Measurements from ENCODE around the gene CLASP1.
A peak's percentile ranks its signal among the peaks of the same experiment; 100 is the strongest.

The CLASP1 gene

GRCh38 chr2:121534007-121534406, 115.3 kb downstream of the CLASP1 start:
- DNase-seq: no peak

GRCh38 chr2:121532894-121533293, 116.4 kb downstream of the CLASP1 start:
- DNase-seq: no peak

DNA sequence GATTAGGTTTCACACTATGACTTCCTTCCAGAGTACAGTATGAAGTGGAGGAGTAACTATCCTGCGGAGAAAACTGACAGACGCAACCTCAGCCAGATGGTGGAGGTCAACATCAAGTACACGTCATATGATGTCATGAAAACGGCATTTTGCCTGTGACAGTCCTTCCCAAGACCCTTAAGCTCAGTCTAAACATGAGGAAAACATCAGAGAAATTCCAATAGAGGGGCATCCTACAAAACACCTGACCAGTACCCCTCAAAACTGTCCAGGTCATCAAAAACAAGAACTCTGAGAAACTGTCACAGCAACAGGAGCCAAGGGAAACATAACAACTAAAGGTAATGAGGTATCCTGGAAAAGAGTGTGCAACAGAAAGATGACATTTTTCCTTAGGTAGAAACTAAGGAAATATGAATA, 116.9 kb downstream of the CLASP1 start:
- DNase-seq: no peak

GRCh38 chr2:121530212-121530705, 119.0 kb downstream of the CLASP1 start:
- peak; percentile 87 for DNase-seq

DNA sequence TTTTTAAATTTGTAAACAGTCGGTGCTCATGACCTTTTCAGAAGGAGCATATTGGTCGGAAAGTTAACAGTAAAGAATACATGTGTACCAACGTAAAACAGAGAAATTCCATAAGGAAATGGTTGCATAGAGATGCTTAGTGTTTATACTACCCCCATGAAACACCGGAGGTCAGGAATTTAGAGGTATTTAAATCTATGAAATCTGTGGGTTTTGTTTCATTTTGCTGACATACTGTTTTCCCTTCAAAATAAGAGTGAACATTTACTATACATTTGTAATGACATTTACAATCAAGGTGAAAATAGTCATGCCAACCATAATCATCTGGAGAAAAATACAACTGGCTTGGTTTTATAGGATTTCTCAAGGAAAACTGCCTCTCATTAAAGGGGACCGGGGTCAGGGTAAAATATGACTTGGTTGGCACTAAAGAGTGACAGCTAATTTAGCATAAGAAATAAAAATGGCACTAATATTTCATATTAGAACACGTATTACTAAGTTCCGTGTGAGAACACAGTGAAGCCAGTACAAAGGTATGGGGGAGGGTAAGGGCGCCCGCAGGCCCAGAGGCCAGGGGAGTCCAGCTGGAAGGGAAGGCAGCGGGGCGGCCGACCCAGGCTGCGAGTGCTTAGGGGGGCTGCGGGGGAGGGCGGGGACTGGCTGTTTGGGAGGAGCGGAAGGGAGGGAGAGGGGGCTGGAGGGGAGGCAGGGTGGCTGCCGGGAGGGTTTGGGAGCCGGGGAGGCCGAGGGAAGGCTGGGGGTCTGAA, 119.6 kb downstream of the CLASP1 start:
- DNase-seq: peak; percentile 26

GRCh38 chr2:121527009-121527682, 122.1 kb downstream of the CLASP1 start:
- DNase-seq: peak; percentile 48

- DNase-seq: no peak
Observed at GRCh38 chr2:121524685-121525425, 124.4 kb downstream of the CLASP1 start.

GRCh38 chr2:121521359-121521758, 127.9 kb downstream of the CLASP1 start:
- no peak for DNase-seq

GRCh38 chr2:121520641-121520994, 128.6 kb downstream of the CLASP1 start:
- DNase-seq: no peak

DNA sequence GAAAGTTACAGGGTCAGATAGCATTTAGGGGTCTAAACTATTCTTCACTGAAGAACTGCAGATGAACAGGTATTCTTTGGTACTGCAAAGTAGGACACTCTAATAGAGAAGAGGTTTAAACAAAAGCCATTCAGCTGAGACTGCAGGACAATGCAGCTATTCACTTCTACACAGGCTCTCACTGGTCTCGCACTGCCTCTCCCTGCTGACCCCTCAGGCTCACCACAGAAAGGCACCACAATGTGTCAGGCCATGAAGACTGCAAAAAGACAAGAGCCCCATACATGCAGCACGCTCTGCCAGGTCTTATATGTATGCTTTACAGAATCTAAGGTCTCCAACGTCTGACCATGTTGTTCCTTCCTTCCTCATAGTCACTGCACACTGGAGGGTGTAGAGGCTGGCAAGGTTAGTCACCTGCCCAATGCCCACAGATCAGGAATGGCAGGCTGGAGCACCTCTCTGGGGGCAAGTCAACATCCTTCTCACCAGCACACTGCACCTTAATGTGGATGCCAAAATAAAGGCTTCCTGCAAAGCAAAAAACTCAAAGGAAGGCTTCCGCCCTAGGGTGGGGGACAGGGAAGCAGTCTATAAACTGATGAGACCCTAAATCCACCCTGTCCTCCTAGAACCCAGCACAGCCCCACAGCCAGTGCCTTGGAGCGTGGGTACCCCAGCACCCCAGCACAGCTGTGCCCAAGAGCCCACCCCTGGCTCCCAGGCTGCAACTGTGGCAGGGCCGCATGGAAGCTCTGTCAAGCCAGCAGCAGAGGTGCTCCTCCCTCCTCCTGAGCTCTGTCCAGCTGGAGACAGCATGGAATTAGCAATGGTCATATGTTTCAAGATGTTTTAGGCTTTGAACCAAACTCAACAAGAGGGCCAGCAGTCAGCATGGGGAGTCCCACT, 129.3 kb downstream of the CLASP1 start:
- no peak for DNase-seq

DNA sequence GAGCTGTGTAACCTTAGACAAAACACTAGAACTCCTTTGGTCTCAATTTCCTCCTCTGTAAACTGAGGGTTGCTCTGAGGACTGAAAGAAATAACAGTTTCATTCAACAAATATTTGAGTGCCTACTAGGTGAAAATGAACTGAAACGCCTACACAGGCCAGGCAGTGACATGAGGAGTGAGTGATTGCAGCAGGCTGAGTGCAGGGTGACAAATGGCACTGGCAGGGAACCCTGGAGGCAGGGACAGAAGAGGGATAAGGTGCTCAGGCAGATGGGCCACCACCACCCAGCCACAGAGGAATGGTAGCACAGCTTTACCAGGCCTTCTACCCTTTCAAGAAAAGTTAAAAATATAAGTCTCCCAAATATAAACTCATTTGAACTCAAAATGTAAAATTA, 130.1 kb downstream of the CLASP1 start:
- no peak for DNase-seq

DNA sequence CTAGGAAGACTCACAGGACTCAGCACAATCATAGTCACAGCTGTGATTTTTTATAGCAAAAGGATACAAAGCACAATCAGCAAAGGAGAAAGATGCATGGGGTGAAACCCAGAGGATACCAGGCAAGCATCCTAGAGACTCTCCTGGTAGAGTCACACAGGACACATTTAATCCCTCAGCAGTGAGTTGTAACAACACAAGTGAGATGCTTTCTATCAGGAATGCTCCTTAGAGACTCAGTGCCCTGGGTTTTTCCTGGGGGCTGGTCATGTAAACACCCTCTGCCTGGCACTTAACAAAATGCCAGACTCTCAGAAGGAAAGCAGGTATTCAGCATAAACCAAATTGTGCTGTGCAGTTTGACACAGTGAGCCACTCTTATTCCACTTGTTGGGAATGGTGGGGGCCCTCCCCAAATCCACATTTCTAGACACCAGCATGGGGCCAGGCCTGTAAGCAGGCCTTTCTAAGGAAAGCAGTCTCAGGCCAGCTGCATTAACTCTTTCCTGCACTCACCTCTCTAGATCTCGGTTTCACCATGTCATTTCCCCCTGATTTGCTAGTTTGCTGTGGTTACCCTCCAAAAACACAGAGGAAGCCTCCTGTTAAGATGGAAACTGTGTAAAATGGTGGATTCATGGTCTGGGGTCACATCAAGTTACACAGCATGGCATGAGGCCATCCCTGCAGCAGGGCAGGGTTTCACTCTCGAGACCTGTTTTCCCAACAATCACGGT, 135.5 kb downstream of the CLASP1 start:
- peak; percentile 13 for DNase-seq

- no peak for DNase-seq
Observed at GRCh38 chr2:121510857-121511256, 138.4 kb downstream of the CLASP1 start.

- DNase-seq: no peak
Observed at GRCh38 chr2:121506621-121507020, 142.6 kb downstream of the CLASP1 start.

DNA sequence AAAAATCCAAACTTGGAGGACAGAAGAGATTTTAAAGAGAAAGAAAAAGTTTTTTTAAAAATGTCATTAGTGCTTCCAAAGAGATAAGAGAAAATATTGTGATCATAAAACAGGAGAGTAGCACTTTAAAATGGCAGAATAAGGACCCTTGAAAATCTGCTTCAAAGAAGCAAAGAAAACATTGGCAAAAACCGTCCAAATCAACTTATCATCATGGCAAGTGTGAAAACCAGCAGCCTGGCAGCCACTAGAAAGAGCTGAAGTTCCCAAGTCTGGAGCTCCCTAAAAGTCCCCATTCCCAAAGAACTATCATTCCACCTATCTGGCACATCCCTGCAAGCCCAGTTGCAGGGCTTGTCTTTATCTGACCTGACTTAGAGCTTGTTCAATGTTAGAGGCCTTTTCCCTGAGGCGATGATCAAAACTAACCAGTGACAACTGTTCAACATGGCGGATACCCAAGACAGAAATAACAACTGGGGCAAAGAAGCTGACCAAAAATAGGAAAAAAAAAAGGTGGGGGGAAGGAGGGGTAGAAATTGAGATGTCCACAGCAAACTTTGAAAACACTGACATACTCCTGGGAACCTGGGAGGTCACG, 143.2 kb downstream of the CLASP1 start:
- DNase-seq: no peak

GRCh38 chr2:121505005-121505404, 144.3 kb downstream of the CLASP1 start:
- DNase-seq: no peak

- DNase-seq: no peak
Observed at GRCh38 chr2:121504316-121504715, 144.9 kb downstream of the CLASP1 start.

- DNase-seq: no peak
Observed at GRCh38 chr2:121502781-121503180, 146.5 kb downstream of the CLASP1 start.

- no peak for DNase-seq
Observed at GRCh38 chr2:121502246-121502645, 147.0 kb downstream of the CLASP1 start.

DNA sequence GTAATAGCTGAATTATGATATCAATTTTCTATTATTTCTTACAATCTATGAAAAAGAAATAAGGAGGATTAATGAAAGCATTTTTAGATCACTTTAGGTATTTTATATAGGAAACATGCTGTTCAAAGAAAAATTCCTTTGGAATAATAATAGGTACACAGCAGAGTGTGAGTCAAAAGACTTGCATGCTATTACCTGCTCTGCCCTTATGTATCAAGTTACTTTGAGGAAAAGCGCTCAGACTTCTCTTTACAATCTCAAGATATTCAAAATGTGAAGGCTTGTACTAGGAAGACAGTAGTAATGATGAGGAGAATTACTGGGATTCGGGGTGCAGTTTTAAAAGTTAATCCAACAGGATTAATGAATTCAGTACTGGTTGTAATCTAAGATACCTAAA, 147.7 kb downstream of the CLASP1 start:
- no peak for DNase-seq

GRCh38 chr2:121501031-121501430, 148.2 kb downstream of the CLASP1 start:
- DNase-seq: no peak

Measured in activated CD4-positive, alpha-beta T cell treated with anti-CD3 and anti-CD28 coated beads, Interleukin-2, Interleukin-6, amounts not matched to agents 100 ng/mL and 50 ng/mL, durations not matched to agents 16 hours and 8 hours (primary cell).